Glutamatergic neuron (in vitro differentiated cells): ENCODE results near the gene ZFYVE28. TPM values are rescaled to one million over a fixed set of nuclear protein-coding genes. Genes with fewer than 3 reads are reported as not detected.

Source experiments
- DNase-seq: peaks from one replicate; pipeline ENCODE4 v3.0.0; 2022
- H3K27ac Mint-ChIP-seq: one replicate; pipeline ENCODE4 v1.8.0; 2020; ENCODE audit warnings: mild to moderate bottlenecking, mixed read lengths, inconsistent platforms; ENCODE audit not compliant: unreplicated experiment
- H3K27me3 Mint-ChIP-seq: one replicate; pipeline ENCODE4 v1.8.0; 2020; ENCODE audit warnings: mild to moderate bottlenecking, moderate library complexity, mixed read lengths, inconsistent platforms; ENCODE audit not compliant: unreplicated experiment
- H3K36me3 Mint-ChIP-seq: one replicate; pipeline ENCODE4 v1.8.0; 2020; ENCODE audit warnings: mild to moderate bottlenecking, mixed read lengths, inconsistent platforms; ENCODE audit not compliant: unreplicated experiment
- H3K4me1 Mint-ChIP-seq: one replicate; pipeline ENCODE4 v1.8.0; 2020; ENCODE audit warnings: mild to moderate bottlenecking, low read depth, mixed read lengths, inconsistent platforms; ENCODE audit not compliant: unreplicated experiment
- H3K4me3 Mint-ChIP-seq: one replicate; pipeline ENCODE4 v1.8.0; 2020; ENCODE audit warnings: mild to moderate bottlenecking, mixed read lengths, inconsistent platforms; ENCODE audit not compliant: unreplicated experiment
- H3K9me3 Mint-ChIP-seq: one replicate; pipeline ENCODE4 v1.8.0; 2020; ENCODE audit warnings: mild to moderate bottlenecking, moderate library complexity, mixed read lengths, inconsistent platforms; ENCODE audit not compliant: unreplicated experiment
- total RNA-seq: library from RNA; stranded (reverse); fragmentation: NEBNext Ultra II Directional; extraction: Animal tissue kit (Norgen Biotek cat#: 25700); gene quantifications from one replicate; pipeline ENCODE4 v1.2.1, GENCODE V29; 2021; ENCODE audit not compliant: unreplicated experiment
- TF ChIP-seq, protein P1 (sequence below): fragments of 200-600 bp; sonication (generic); IDR thresholded peaks from one replicate; pipeline ENCODE4 v1.5.0; 2021; ENCODE audit not compliant: partially characterized antibody, unreplicated experiment

ZFYVE28 gene
- total RNA-seq, 1 donor from 2014 or later: 4.8 TPM

DNA sequence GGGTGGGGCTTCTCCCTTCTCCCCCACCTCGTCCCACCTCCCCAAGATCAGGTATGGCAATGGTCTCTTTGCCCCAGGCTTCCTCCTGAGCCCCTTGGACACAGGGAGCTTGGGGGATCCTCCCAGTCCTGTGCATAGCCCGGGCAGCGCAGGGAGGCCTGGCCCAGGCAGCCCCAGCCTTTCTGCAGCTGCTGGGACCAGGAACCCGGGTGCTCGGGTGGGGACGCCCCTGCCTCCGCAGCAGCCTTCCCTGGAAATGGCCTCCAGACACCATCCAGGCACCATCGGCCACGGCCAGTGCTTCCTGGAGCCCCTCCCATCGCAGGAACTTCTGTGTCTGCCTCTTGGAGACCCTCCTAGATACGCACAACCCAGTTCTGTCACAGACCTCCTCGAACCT lies 150.6 kb downstream of the ZFYVE28 start:
- peaks cover 1% of the 10 kb centered on the region for H3K27me3 Mint-ChIP-seq
- H3K4me1 Mint-ChIP-seq: peaks cover 8% of the 10 kb centered on the region
- no peak overlapping the region for H3K27ac Mint-ChIP-seq
- H3K9me3 Mint-ChIP-seq: peaks cover 1% of the 10 kb centered on the region
- TF ChIP-seq, protein P1, sequence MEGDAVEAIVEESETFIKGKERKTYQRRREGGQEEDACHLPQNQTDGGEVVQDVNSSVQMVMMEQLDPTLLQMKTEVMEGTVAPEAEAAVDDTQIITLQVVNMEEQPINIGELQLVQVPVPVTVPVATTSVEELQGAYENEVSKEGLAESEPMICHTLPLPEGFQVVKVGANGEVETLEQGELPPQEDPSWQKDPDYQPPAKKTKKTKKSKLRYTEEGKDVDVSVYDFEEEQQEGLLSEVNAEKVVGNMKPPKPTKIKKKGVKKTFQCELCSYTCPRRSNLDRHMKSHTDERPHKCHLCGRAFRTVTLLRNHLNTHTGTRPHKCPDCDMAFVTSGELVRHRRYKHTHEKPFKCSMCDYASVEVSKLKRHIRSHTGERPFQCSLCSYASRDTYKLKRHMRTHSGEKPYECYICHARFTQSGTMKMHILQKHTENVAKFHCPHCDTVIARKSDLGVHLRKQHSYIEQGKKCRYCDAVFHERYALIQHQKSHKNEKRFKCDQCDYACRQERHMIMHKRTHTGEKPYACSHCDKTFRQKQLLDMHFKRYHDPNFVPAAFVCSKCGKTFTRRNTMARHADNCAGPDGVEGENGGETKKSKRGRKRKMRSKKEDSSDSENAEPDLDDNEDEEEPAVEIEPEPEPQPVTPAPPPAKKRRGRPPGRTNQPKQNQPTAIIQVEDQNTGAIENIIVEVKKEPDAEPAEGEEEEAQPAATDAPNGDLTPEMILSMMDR: no peak
- DNase-seq: no peak
- H3K4me3 Mint-ChIP-seq: no peak overlapping the region
- no peaks in the 10 kb centered on the region for H3K36me3 Mint-ChIP-seq

DNA sequence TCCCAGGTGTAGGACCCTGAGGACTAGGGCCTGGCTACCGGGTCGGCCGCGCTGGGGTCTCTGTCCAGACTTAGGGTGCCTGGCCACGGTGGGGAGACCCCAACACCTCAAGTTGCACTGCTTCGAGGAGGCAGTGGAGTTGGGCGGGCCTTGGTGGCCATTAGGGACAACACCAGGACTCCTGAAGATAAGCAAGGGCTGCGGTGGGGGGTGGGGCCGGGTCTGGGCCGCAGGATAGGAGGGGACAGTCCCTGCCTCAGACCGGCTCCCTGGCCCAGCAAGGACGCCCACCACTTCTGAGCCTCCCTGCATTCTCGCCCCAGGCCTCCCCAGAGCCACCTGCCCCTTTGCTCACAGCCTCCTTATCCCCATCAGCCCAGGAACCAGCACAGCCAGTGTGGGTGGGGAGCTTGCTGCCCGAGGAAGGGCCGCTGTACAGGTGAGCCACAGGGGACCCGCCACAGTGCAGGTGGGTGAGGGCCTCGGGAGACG lies 151.1 kb downstream of the ZFYVE28 start:
- no peak overlapping the region for H3K27ac Mint-ChIP-seq
- H3K9me3 Mint-ChIP-seq: peaks cover 1% of the 10 kb centered on the region
- no peaks in the 10 kb centered on the region for H3K36me3 Mint-ChIP-seq
- TF ChIP-seq, protein P1: no peak
- peaks cover 8% of the 10 kb centered on the region for H3K4me1 Mint-ChIP-seq
- H3K4me3 Mint-ChIP-seq: no peak overlapping the region
- H3K27me3 Mint-ChIP-seq: peaks cover 1% of the 10 kb centered on the region
- DNase-seq: no peak

DNA sequence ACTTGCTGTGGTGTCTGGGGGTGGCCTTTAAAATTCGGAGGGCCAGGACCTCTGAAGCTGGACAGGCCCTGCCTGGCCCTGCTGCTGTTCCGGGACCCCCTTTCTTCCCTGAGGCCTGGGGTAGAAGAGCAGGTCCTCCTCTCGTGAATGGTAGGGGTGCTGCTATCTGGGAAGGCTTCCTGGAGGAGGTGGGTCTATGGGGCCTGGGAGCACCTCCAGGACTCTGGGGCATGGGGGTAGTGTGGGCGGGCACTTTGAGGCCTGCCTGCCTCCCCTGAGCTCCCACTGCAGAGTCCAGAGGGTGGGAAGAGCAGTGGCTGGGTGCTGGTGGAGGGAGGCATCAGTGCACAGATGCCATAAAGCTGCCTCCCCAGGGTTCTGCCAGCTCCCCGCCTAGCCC lies 151.6 kb downstream of the ZFYVE28 start:
- TF ChIP-seq, protein P1: no peak
- DNase-seq: no peak
- H3K4me1 Mint-ChIP-seq: peaks cover 8% of the 10 kb centered on the region
- H3K27me3 Mint-ChIP-seq: peaks cover 1% of the 10 kb centered on the region
- H3K4me3 Mint-ChIP-seq: no peak overlapping the region
- no peak overlapping the region for H3K27ac Mint-ChIP-seq
- no peaks in the 10 kb centered on the region for H3K36me3 Mint-ChIP-seq
- H3K9me3 Mint-ChIP-seq: peaks cover 1% of the 10 kb centered on the region

DNA sequence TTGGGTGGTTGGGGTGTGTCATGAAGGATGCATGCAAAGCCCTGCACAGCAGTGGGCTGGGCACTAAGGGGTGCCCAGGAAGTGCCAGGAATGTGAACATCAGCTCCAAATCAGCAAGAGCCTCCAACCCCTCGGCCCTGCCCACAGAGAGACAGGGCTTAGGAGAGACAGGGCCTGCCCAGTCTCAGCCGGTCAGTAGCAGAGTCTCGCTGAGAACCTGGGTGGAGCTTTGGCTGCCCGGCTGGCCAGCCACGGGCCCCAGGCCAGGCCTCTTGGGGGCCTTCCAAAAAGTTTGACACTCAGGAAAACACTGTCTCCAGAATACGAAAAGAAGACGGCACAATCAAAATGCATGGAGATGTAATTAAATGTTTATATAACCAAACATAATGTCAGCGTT lies 152.3 kb downstream of the ZFYVE28 start:
- Mint-ChIP-seq H3K9me3 (peaks cover 1% of the 10 kb centered on the region), H3K4me1 (peaks cover 8% of the 10 kb centered on the region), H3K4me3 (no peak overlapping the region), H3K27ac (no peak overlapping the region), H3K36me3 (no peaks in the 10 kb centered on the region), H3K27me3 (peaks cover 1% of the 10 kb centered on the region)
- no peak for DNase-seq
- TF ChIP-seq, protein P1: no peak

- no peak overlapping the region for H3K27ac Mint-ChIP-seq
- H3K36me3 Mint-ChIP-seq: no peaks in the 10 kb centered on the region
- peaks cover 8% of the 10 kb centered on the region for H3K4me1 Mint-ChIP-seq
- DNase-seq: no peak
- TF ChIP-seq, protein P1: no peak
- H3K4me3 Mint-ChIP-seq: no peak overlapping the region
- peaks cover 1% of the 10 kb centered on the region for H3K9me3 Mint-ChIP-seq
- H3K27me3 Mint-ChIP-seq: peaks cover 1% of the 10 kb centered on the region
Observed at GRCh38 chr4:2265113-2266110, 153.0 kb downstream of the ZFYVE28 start.
